B cell (primary cell): Measurements from ENCODE around the gene HCN4. TPM values are rescaled to one million over a fixed set of nuclear protein-coding genes. Genes with fewer than 3 reads are reported as not detected.
A peak's percentile ranks its signal among the peaks of the same experiment; 100 is the strongest.

Source experiments
- ATAC-seq: fragments of 200-7000 bp; cut with Tn5 transposase; one replicate; pipeline ENCODE4 v1.10.0; 2021; ENCODE audit warnings: low read depth, mild to moderate bottlenecking, moderate number of reproducible peaks, moderate library complexity
- CTCF ChIA-PET: fragments of 350-600 bp; sonication (Branson Sonifier 250); formaldehyde crosslinking; loops from one replicate; lab custom pipeline; 2021; ENCODE audit warnings: antibody characterized with exemption, inconsistent platforms; lab: Charles Lee
- POLR2A ChIA-PET: fragments of 350-600 bp; sonication (Branson Sonifier 250); formaldehyde crosslinking; loops from one replicate; lab custom pipeline; 2021; ENCODE audit warnings: antibody characterized with exemption; lab: Charles Lee
- DNase-seq: peaks from one replicate; pipeline ENCODE4 v3.0.0; 2013
- H2AFZ ChIP-seq: 2 replicates; pipeline ENCODE4 v1.6.1; 2012; ENCODE audit warnings: mild to moderate bottlenecking, low read depth, low read length; ENCODE audit not compliant: insufficient read depth, poor library complexity, severe bottlenecking
- H3K27ac ChIP-seq, 2 donors: 1 replicate in 1 of 2; 2 replicates in 1 of 2; pipeline ENCODE4 v1.5.1; 2012 to 2013; ENCODE audit warnings: low read length in 2 of 2, mild to moderate bottlenecking in 2 of 2, moderate library complexity in 1 of 2
- H3K27me3 ChIP-seq, 4 experiments: fragments of 200-600 bp in 1 of 4; sonication (generic) in 1 of 4; replicated peaks in 1 of 4; 1 replicate in 2 of 4; 2 replicates in 2 of 4; pipeline versions ENCODE4 v1.6.1 to v1.7.0; 2013 to 2016; ENCODE audit warnings: low read length in 3 of 4, mild to moderate bottlenecking in 2 of 4, mixed read lengths in 1 of 4, moderate library complexity in 1 of 4; ENCODE audit not compliant: insufficient read depth in 4 of 4, control insufficient read depth in 3 of 4; ENCODE audit errors: control extremely low read depth in 1 of 4
- H3K36me3 ChIP-seq, 2 experiments: replicated peaks in 1 of 2; 1 replicate in 1 of 2; 2 replicates in 1 of 2; pipeline versions ENCODE4 v1.6.1 to v1.7.1; 2013; ENCODE audit warnings: low read length in 1 of 2; ENCODE audit not compliant: insufficient read depth in 2 of 2, control insufficient read depth in 1 of 2; ENCODE audit errors: control extremely low read depth in 1 of 2, extremely low read depth in 1 of 2
- H3K4me1 ChIP-seq, 2 donors: fragments of 200-600 bp in 1 of 2; sonication (generic) in 1 of 2; 1 replicate in 1 of 2; 2 replicates in 1 of 2; pipeline versions ENCODE4 v1.5.1 to v1.6.1; 2013 to 2017; ENCODE audit warnings: low read length in 2 of 2; ENCODE audit not compliant: control insufficient read depth in 2 of 2, insufficient read depth in 2 of 2
- H3K4me2 ChIP-seq: replicated peaks from 2 replicates; pipeline ENCODE3; 2012; ENCODE audit warnings: mild to moderate bottlenecking, low read depth, low read length; ENCODE audit not compliant: poor library complexity, severe bottlenecking
- H3K4me3 ChIP-seq, 5 experiments: fragments of 200-600 bp in 1 of 5; sonication (generic) in 1 of 5; 1 replicate in 3 of 5; 2 replicates in 2 of 5; pipeline versions ENCODE4 v1.5.1 to v1.7.0; 2011 to 2016; ENCODE audit warnings: low read length in 4 of 5, mild to moderate bottlenecking in 4 of 5, low read depth in 2 of 5, control low read depth in 1 of 5, moderate library complexity in 1 of 5; ENCODE audit not compliant: insufficient read depth in 1 of 5; ENCODE audit errors: control extremely low read depth in 1 of 5, extremely low read depth in 1 of 5
- H3K79me2 ChIP-seq: fragments of 200-600 bp; sonication (generic); one replicate; pipeline ENCODE4 v1.6.0; 2016; ENCODE audit warnings: low read length; ENCODE audit not compliant: control insufficient read depth, insufficient read depth
- H3K9ac ChIP-seq: fragments of 200-600 bp; sonication (generic); 2 replicates; pipeline ENCODE4 v1.6.1; 2017; ENCODE audit warnings: mild to moderate bottlenecking, low read length, moderate library complexity
- H3K9me3 ChIP-seq, 3 donors: one replicate each; pipeline versions ENCODE4 v1.6.1 to v1.7.1; 2013; ENCODE audit warnings: low read length in 2 of 3; ENCODE audit not compliant: control insufficient read depth in 2 of 3, insufficient read depth in 1 of 3; ENCODE audit errors: control extremely low read depth in 1 of 3
- H4K20me1 ChIP-seq: 2 replicates; pipeline ENCODE4 v1.6.0; 2012; ENCODE audit warnings: mild to moderate bottlenecking, low read length; ENCODE audit not compliant: insufficient read depth, control insufficient read depth, poor library complexity, severe bottlenecking
- H3K27ac Mint-ChIP-seq: one replicate; pipeline ENCODE4 v1.8.0; 2021; ENCODE audit warnings: mixed read lengths
- H3K27me3 Mint-ChIP-seq: one replicate; pipeline ENCODE4 v1.8.0; 2021; ENCODE audit warnings: mixed read lengths
- H3K4me1 Mint-ChIP-seq: one replicate; pipeline ENCODE4 v1.8.0; 2021; ENCODE audit warnings: mixed read lengths
- H3K4me3 Mint-ChIP-seq: one replicate; pipeline ENCODE4 v1.8.0; 2021; ENCODE audit warnings: mixed read lengths
- H3K9me3 Mint-ChIP-seq: one replicate; pipeline ENCODE4 v1.8.0; 2022; ENCODE audit warnings: mixed read lengths; ENCODE audit not compliant: insufficient read depth
- EZH2 ChIP-seq: IDR thresholded peaks from 2 replicates; pipeline ENCODE4 v1.6.1; 2012; ENCODE audit warnings: borderline replicate concordance, low read depth, mild to moderate bottlenecking, moderate library complexity, low read length; ENCODE audit not compliant: insufficient read depth, poor library complexity, severe bottlenecking
- WGBS: methylation state at CpG from one replicate; pipeline ENCODE4 v1.1.5; 2013; ENCODE audit warnings: missing lambda C conversion rate; ENCODE audit not compliant: insufficient coverage; 5-methylcytosine and 5-hydroxymethylcytosine counted together
- intact Hi-C: fragments of 100-400 bp; cut with micrococcal nuclease; formaldehyde crosslinking; loops from one replicate; pipeline ENCODE4 v1.10.0; 2022
- polyA plus RNA-seq: library from polyadenylated mRNA; depleted of rRNA; stranded (reverse); fragments of >200 nt; gene quantifications from 2 replicates; pipeline ENCODE4 v1.2.3, GENCODE V29; 2012
- total RNA-seq, 2 donors: library from RNA; stranded (reverse); fragments of 120-200 nt in 1 of 2; gene quantifications; 1 replicate in 1 of 2; 2 replicates in 1 of 2; pipeline versions ENCODE4 v1.2.3 to v1.2.4, GENCODE V29; 2013 to 2022
- TF ChIP-seq, protein P1 (sequence below): fragments of 200-600 bp; IDR thresholded peaks from one replicate; pipeline ENCODE4 v1.8.0; 2022; ENCODE audit warnings: antibody characterized with exemption, mild to moderate bottlenecking

The HCN4 gene
- total and polyA plus RNA-seq, 2 donors (not counting 1 experiment from before 2014, with no cell fraction given) = not detected

DNA sequence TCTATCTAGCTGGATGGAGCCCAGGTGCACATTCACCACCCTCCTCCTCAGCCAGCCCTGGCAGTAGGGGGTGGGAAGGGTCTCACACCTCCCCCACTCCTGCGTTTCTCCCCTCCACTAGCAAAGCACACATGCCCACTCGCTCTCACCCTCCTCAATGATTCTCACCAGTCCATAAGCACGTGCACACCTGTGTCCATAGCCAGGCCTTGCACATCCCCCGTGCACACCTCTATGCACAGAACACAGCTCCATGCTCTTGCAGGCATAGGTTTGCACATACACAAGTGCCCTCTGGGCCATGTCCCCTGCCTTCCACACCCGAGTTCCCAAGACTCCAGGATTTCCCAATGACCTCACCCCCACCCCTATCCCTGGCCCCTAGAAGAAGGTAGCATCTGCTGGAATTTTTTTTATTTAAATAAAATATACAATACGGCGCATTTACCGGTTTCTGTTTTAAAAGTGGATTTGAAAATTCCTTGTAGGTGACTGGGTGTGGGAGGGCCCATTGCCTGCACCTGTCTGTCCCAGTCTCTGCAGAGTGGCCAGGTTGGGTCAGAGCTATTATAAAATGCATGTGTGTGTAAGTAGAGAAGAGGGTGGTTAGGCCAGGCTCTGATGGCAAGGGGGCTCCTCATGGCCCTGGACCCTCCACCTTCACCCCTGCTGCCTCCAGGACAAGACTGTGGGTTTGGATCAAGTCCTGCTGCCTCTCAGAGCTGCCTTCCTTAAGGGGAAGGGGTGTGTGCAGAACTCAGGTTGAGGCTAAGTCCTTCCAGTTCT, 49.1 kb downstream of the HCN4 start:
- POLR2A ChIA-PET = no interaction called here
- CTCF ChIA-PET = no interaction called here

More for the DNA sequence above, 49.1 kb downstream of the HCN4 start:
- no peak overlapping the region for H3K27ac ChIP-seq
- peaks cover 18% of the 10 kb centered on the region for H3K4me1 Mint-ChIP-seq
- H3K9ac ChIP-seq = no peak overlapping the region
- no peaks in the 10 kb centered on the region for H4K20me1 ChIP-seq
- H3K4me2 ChIP-seq = no peak overlapping the region
- H3K36me3 ChIP-seq = no peaks in the 10 kb centered on the region
- H3K27me3 Mint-ChIP-seq = peaks cover 8% of the 10 kb centered on the region
- H3K4me1 ChIP-seq = peaks cover 13 to 22% of the 10 kb centered on the region in 2 donors
- no peak overlapping the region for H2AFZ ChIP-seq
- peaks cover 0 to 5% (median 0%) of the 10 kb centered on the region in 4 experiments for H3K27me3 ChIP-seq
- no peak for DNase-seq
- peaks cover 0 to 9% (median 0%) of the 10 kb centered on the region in 3 donors for H3K9me3 ChIP-seq
- intact Hi-C loops = no loop called here
- no peaks in the 10 kb centered on the region for H3K79me2 ChIP-seq
- H3K27ac Mint-ChIP-seq = no peak overlapping the region
- no peak for ATAC-seq
- WGBS = 71% methylated on average over 6 of the region's 8 CpGs
- TF ChIP-seq, protein P1, sequence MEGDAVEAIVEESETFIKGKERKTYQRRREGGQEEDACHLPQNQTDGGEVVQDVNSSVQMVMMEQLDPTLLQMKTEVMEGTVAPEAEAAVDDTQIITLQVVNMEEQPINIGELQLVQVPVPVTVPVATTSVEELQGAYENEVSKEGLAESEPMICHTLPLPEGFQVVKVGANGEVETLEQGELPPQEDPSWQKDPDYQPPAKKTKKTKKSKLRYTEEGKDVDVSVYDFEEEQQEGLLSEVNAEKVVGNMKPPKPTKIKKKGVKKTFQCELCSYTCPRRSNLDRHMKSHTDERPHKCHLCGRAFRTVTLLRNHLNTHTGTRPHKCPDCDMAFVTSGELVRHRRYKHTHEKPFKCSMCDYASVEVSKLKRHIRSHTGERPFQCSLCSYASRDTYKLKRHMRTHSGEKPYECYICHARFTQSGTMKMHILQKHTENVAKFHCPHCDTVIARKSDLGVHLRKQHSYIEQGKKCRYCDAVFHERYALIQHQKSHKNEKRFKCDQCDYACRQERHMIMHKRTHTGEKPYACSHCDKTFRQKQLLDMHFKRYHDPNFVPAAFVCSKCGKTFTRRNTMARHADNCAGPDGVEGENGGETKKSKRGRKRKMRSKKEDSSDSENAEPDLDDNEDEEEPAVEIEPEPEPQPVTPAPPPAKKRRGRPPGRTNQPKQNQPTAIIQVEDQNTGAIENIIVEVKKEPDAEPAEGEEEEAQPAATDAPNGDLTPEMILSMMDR = no peak
- no peak for TF ChIP-seq EZH2
- no peaks in the 10 kb centered on the region for H3K9me3 Mint-ChIP-seq
- H3K4me3 Mint-ChIP-seq = peak overlapping the region; percentile 17
- no peak overlapping the region for H3K4me3 ChIP-seq
